Measurements from ENCODE around the gene NPB.

NPB gene

DNA sequence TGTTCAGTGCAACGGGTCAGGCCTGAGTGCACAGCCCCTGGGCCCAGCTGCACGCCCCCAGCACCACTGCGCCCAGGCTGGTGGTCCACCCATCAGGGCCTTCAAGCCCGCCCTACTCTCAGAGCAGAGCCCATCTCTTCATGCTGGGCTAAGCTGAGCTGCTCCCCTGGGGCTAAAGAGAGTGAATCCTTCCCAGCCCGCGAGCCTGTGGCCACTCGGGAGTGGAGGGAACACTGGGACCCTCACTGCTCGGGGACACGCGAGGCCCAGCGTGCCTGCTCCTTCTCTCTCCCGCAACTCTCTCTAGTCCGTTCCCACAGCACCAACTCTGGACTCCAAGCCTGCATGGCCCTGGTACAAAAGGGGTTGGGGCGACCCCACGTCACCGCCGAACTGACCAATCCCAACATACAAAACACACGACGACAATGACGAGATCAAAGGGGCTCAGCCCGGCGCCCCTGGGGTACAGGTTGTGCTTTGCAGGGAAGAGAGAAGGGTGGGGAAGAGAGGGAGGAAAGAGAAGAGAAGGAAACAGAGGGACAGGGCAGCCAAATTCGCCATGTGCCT is 20.0 kb downstream of the NPB start:
- no peak overlapping the region; the same call in 1 of the 2 replicates for H3K4me3 ChIP-seq (ENCODE audit: low read length)
- no peak for TF ChIP-seq CTCF (conservative IDR thresholded peaks at IDR 0.05; ENCODE audit: low read length)
- DNase-seq (ENCODE audit: low read depth), result no peak

GRCh38 chr17:81922566-81923301 is 20.7 kb downstream of the NPB start:
- peak overlapping the region; percentile 65 for H3K4me3 ChIP-seq (ENCODE audit: low read length)
- DNase-seq (ENCODE audit: low read depth), result no peak
- TF ChIP-seq CTCF (conservative IDR thresholded peaks at IDR 0.05; ENCODE audit: low read length), result no peak

DNA sequence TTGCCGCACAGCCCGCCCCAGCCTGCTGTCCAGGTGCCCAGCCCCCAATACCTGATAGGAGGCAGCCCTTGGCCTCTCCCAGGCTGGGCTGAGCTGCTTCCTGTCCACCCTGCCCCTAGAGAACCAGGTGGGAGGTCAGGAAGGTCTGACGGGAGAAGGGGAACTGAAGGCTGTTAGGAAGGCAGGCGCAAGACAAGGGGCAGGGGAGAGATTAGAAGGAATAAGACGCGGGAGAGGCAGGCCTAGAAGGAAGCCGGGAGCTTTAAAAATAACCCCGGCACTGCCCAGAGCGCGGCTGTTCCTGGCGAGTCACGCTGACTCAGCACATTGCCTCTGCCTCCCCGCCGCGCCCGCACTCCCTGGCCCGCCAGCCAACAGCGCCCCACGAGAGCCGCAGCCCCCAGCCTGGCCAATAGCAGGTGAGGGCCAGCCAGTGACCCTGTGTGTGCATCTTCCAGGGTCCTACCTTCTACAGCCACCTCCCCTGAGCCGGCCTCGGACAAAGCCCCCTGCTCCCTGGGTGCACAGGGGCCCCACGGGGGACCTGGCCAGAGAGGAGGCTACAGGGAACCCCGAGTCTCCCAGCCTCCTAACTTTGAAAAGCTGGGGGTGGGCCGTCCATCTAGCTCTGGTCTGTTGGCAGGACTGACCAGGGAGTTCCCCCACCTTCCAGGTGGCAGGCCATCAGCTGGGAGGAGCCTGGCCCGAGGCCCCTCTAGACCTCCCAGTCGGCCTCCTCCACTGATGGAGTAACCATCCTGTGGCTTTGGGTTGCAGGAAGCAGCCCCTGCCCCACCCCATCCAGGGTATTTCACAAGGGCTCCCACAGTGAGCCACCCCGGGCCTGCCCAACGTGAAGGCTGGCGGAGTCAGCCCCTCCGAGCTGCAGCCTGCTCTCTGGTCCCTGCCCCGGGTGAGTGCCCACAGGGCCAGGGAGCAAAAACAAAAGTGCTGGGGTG is 21.5 kb downstream of the NPB start:
- H3K4me3 ChIP-seq (ENCODE audit: low read length), result peak overlapping the region; percentile 65
- DNase-seq (ENCODE audit: low read depth), result peak; percentile 73
- TF ChIP-seq CTCF (conservative IDR thresholded peaks at IDR 0.05; ENCODE audit: low read length), result no peak

- DNase-seq (ENCODE audit: low read depth), result no peak
- H3K4me3 ChIP-seq (ENCODE audit: low read length), result no peak overlapping the region; the same call in 1 of the 2 replicates
- TF ChIP-seq CTCF (conservative IDR thresholded peaks at IDR 0.05; ENCODE audit: low read length), result no peak
Observed at GRCh38 chr17:81924557-81925532, 22.8 kb downstream of the NPB start.

DNA sequence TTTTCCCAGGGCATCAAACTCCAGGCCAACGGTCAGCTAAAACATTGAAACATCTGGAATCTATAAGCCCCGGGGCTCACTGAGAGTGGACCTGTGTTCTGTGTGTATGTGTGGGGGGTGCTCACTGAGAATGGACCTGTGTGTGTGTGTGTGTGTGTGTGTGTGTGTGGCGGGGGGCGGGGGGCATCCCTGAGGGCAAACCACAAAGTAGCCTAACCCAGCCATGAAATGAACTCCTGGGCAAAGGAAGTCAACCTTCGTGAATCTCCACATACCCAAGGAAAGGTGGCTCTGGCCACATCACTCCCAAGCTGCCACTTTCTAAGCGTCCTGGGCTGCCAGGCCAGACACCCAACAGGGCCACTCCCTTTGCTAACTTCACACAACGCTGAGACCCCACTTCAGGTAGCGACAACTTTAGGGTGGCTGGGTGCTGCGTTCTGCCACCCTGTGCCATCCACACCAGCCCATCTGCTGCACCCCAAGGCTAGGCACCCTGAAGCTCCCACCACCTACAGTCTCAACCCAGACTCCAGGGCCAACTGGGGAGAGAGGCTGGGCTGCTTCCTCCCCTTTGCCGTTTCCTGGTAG is 23.9 kb downstream of the NPB start:
- DNase-seq (ENCODE audit: low read depth), result no peak
- TF ChIP-seq CTCF (conservative IDR thresholded peaks at IDR 0.05; ENCODE audit: low read length), result no peak
- H3K4me3 ChIP-seq (ENCODE audit: low read length), result peak overlapping the region; percentile 78
